Skeletal muscle tissue (tissue), 4 donors: ENCODE data around the gene CCNQ. TPM values are rescaled to one million over a fixed set of nuclear protein-coding genes. Genes with fewer than 3 reads are reported as not detected.

Source experiments
- H3K27ac ChIP-seq: one replicate; pipeline ENCODE4 v1.7.0; 2013; ENCODE audit warnings: mild to moderate bottlenecking, low read depth, low read length, inconsistent platforms
- H3K27me3 ChIP-seq, 3 donors: one replicate each; pipeline ENCODE4 v1.7.0; 2013; ENCODE audit warnings: low read length in 3 of 3; ENCODE audit not compliant: control insufficient read depth in 3 of 3, insufficient read depth in 3 of 3
- H3K36me3 ChIP-seq, 3 donors: one replicate each; pipeline ENCODE4 v1.7.0; 2013; ENCODE audit warnings: low read length in 3 of 3; ENCODE audit not compliant: control insufficient read depth in 3 of 3, insufficient read depth in 3 of 3
- H3K4me1 ChIP-seq, 3 donors: one replicate each; pipeline ENCODE4 v1.7.0; 2013; ENCODE audit warnings: low read length in 3 of 3, mild to moderate bottlenecking in 3 of 3; ENCODE audit not compliant: control insufficient read depth in 3 of 3, insufficient read depth in 3 of 3
- H3K4me3 ChIP-seq, 3 donors: one replicate each; pipeline ENCODE4 v1.7.0; 2013; ENCODE audit warnings: low read length in 3 of 3
- H3K9ac ChIP-seq, 3 donors: one replicate each; pipeline ENCODE4 v1.7.0; 2013; ENCODE audit warnings: low read length in 3 of 3, mild to moderate bottlenecking in 3 of 3, moderate library complexity in 2 of 3, low read depth in 1 of 3
- H3K9me3 ChIP-seq, 3 donors: one replicate each; pipeline ENCODE4 v1.7.0; 2013; ENCODE audit warnings: low read length in 3 of 3; ENCODE audit not compliant: control insufficient read depth in 3 of 3
- total RNA-seq: library from RNA; depleted of rRNA; stranded (reverse); fragments of >200 nt; gene quantifications from one replicate; pipeline ENCODE4 v1.2.3, GENCODE V29; 2014
- donor health status: Osteomylitis.

The CCNQ gene
- total RNA-seq, 1 donor from 2014 or later: 13.0 TPM

DNA sequence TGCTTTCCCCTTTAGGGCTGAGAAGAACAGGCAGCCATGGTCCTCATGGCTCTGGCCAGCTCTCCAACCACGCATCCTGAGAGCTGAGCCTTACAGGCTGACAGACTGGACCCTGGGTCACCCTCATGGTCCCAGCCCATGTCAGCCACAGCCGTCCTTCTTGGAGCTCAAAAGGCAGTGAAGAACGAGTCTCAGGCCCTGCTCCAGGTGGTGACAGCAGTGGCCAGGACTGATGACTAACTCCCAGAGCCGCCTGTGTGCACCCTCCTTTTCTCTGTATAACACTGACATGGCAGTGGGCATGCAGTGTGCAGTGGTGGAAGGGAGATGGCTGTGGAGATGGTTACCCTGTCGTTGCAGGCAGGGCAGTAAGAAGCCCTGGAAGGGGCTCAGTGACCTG, 37.8 kb upstream of the CCNQ start:
- H3K27me3 ChIP-seq: peaks cover 5 to 18% (median 10%) of the 10 kb centered on the region in 3 donors
- no peak overlapping the region for H3K4me3 ChIP-seq
- no peak overlapping the region for H3K27ac ChIP-seq
- no peaks in the 10 kb centered on the region for H3K4me1 ChIP-seq
- no peaks in the 10 kb centered on the region for H3K9me3 ChIP-seq
- no peaks in the 10 kb centered on the region for H3K36me3 ChIP-seq
- no peak overlapping the region for H3K9ac ChIP-seq

DNA sequence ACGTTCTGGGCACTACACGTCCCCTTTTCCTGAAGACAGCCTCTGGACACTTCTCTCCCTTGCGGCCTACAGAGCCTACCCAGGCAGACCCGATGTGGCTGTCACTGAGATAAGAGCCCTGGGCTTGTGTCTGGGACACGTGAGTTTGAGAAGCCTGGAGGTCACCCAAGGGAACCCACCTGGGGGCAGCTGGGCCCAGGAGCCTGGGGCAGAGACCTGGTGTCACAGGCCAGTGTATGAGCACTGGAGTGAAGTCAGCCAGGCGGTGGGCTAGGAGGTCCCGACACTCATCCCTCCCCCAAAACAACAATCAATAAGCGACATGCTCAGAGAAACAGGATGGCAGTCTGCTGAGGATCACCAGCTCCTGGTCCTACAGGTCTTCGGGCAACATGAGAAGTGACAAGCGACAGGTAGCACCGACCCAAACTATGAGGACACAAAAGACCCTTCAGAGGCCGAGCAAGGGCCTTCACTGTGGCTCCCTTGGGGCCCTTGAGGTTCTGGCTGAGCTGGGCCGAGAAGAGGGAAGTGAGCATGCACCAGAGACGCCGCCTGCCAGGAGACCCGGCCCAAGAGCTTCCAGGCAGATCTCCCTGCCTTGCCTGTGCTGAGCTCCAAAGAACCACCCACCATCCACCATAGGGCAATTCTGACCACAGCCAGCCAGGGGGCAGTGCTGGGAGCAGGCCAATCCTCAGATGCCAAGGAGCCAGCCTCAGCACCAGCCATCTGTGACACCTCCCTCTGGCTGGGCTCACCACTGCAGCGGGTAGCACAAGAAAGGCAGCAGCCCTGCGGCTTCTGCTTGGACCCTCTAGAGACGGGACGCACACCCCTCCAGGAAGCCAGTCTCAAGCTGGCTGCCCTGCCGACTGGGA, 37.1 kb upstream of the CCNQ start:
- no peak overlapping the region for H3K27ac ChIP-seq

DNA sequence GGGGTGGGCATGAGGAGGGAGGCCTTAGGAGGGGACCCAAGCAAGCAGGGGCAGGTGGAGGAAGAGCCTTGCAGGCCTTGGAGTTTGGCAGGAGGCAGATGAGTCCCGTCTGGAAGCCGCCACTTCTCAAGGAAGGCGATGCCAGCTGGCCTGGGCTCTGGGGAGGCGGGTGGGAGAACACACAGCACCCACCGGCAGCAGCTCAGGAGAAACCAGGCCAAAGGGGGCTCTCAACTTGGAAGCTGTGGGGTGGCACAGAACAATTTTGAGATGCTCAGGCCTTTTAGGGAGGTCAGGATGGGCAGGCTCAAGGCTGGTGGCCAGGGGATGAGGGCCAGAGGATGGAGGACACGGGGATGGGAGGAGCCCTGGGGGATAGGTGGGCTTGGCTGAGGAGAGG, 36.4 kb upstream of the CCNQ start:
- no peaks in the 10 kb centered on the region for H3K9me3 ChIP-seq
- no peaks in the 10 kb centered on the region for H3K36me3 ChIP-seq
- no peaks in the 10 kb centered on the region for H3K4me1 ChIP-seq
- H3K4me3 ChIP-seq: no peak overlapping the region
- H3K27ac ChIP-seq: no peak overlapping the region
- no peak overlapping the region for H3K9ac ChIP-seq
- peaks cover 0 to 5% (median 0%) of the 10 kb centered on the region in 3 donors for H3K27me3 ChIP-seq

More for the DNA sequence above, 37.1 kb upstream of the CCNQ start:
- Histone ChIP-seq H3K9ac (no peak overlapping the region), H3K4me1 (no peaks in the 10 kb centered on the region), H3K36me3 (no peaks in the 10 kb centered on the region), H3K9me3 (no peaks in the 10 kb centered on the region), H3K4me3 (no peak overlapping the region), H3K27me3 (peaks cover 0 to 11% (median 3%) of the 10 kb centered on the region in 3 donors)

DNA sequence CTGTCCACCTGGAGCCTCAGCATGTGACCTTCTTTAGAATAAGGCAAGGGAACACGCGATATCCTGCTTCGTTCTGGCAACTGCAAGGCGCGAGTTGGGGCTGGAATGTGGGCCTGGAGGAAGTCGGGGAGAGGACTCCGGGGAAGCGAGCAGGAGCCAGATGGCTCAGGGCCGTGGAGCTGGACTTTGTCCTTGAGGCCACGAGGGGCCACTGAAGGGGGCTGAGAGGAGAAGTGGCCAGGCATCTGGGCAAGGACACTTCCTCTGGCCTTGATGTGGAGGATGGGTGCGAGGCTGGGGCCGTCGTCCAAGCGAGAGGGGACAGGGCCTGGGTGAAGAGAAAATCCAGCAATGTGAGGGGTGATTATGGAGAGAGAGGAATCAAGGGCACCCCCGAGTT, 35.9 kb upstream of the CCNQ start:
- no peaks in the 10 kb centered on the region for H3K36me3 ChIP-seq
- H3K9me3 ChIP-seq: no peaks in the 10 kb centered on the region
- no peak overlapping the region for H3K9ac ChIP-seq
- no peaks in the 10 kb centered on the region for H3K4me1 ChIP-seq
- H3K27ac ChIP-seq: no peak overlapping the region
- H3K4me3 ChIP-seq: no peak overlapping the region
- H3K27me3 ChIP-seq: peaks cover 0 to 2% (median 0%) of the 10 kb centered on the region in 3 donors

DNA sequence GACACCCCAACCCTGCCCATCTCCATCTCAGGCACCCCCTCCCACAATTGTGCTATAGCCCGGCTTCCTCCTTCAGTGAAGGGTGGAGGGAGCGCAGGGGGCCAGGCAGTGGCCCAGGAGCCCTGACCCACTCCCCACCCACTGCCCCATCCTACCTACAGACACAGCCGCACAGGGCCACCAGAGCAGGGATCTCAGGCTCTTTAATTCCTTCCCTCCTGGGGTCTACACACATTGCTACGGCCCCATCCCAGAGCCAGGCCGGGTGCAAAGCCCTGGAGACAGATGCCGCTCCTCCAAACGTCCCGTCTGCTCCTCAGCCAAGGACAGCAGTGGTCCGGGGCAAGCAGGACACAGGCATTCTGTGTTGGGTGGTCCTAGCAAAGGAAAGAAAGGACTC, 35.3 kb upstream of the CCNQ start:
- Histone ChIP-seq H3K9ac (no peak overlapping the region), H3K4me1 (no peaks in the 10 kb centered on the region), H3K36me3 (no peaks in the 10 kb centered on the region), H3K4me3 (no peak overlapping the region), H3K27me3 (peaks cover 0 to 2% (median 0%) of the 10 kb centered on the region in 3 donors), H3K27ac (no peak overlapping the region), H3K9me3 (no peaks in the 10 kb centered on the region)

DNA sequence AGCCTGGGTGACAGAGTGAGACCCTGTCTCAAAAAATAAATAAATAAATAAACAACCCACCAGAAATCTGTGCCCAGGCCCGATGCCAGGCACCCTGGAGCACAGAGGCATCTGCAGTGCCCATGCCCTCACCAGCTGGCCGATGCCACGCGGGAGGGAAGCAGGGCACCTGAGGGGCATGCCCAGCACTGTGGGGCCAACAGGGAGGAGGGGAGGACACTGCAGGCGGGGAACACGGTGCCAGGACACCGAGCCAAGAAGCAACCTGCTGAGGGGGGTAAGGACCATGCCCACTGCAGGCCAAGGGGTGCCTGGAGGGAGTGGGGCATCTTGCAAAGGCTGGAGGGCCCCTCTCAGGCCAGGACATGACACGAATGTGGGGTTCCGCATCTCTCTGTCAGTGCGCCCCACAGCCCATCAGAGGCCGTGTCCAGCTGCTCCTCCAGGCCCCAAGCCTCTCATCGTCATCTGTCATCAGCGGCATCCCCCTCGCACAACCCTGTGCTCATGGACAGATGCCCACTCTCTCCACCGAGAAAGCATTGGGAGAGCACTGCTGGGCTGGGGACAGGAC, 34.8 kb upstream of the CCNQ start:
- Histone ChIP-seq H3K4me3 (no peak overlapping the region), H3K4me1 (no peaks in the 10 kb centered on the region), H3K9me3 (no peaks in the 10 kb centered on the region), H3K36me3 (no peaks in the 10 kb centered on the region), H3K27ac (no peak overlapping the region), H3K27me3 (peaks cover 0 to 5% (median 0%) of the 10 kb centered on the region in 3 donors), H3K9ac (no peak overlapping the region)

DNA sequence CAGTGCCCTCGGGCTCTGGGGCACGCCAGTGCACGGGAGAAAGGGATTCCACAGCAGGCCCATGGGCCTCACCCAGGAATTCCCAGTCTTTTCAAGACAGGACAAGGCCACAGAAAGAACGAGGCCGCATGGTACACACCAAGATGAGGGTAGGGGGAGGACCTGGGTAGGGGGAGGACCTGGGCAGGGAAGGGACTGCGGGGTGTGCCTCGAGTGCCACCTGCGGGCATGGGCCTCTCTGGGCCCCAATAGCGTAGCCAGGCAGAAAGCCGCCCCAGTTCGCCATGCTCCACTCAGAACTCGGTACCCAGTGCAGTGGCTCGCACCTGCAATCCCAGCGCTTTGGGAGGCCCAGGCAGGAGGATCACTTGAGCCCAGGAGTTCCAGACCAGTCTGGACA, 34.1 kb upstream of the CCNQ start:
- H3K9me3 ChIP-seq: no peaks in the 10 kb centered on the region
- H3K4me3 ChIP-seq: no peak overlapping the region
- H3K36me3 ChIP-seq: no peaks in the 10 kb centered on the region
- no peak overlapping the region for H3K27ac ChIP-seq
- H3K27me3 ChIP-seq: peaks cover 0 to 7% (median 0%) of the 10 kb centered on the region in 3 donors
- H3K9ac ChIP-seq: no peak overlapping the region
- H3K4me1 ChIP-seq: no peaks in the 10 kb centered on the region

DNA sequence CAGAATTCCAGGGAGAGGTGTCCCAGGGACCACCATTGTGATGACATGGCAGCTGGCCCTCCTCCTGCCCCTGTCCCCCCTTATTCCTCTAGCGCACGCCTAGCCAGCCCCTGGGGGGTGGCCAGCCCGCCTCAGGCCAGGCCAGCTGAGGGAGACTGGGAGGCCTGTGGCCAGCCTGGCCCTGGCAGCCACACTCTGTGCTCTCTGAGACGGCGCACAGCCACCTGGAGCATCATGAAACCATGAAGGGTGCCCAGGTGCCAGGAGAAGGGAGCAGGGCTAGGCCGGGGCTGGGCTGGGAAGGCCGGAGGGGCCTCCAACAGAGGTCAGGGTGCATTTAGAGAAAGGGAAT, 33.6 kb upstream of the CCNQ start:
- no peaks in the 10 kb centered on the region for H3K4me1 ChIP-seq
- no peaks in the 10 kb centered on the region for H3K36me3 ChIP-seq
- H3K4me3 ChIP-seq: no peak overlapping the region
- no peak overlapping the region for H3K9ac ChIP-seq
- peaks cover 0 to 7% (median 0%) of the 10 kb centered on the region in 3 donors for H3K27me3 ChIP-seq
- no peaks in the 10 kb centered on the region for H3K9me3 ChIP-seq
- H3K27ac ChIP-seq: no peak overlapping the region

- H3K9ac ChIP-seq: no peak overlapping the region
- H3K9me3 ChIP-seq: no peaks in the 10 kb centered on the region
- H3K4me1 ChIP-seq: no peaks in the 10 kb centered on the region
- no peak overlapping the region for H3K4me3 ChIP-seq
- H3K27ac ChIP-seq: no peak overlapping the region
- H3K36me3 ChIP-seq: no peaks in the 10 kb centered on the region
- peaks cover 0 to 7% (median 0%) of the 10 kb centered on the region in 3 donors for H3K27me3 ChIP-seq
Observed at GRCh38 chrX:153631907-153632594, 33.1 kb upstream of the CCNQ start.

- no peak overlapping the region for H3K27ac ChIP-seq
- no peaks in the 10 kb centered on the region for H3K9me3 ChIP-seq
- no peak overlapping the region for H3K9ac ChIP-seq
- no peaks in the 10 kb centered on the region for H3K36me3 ChIP-seq
- H3K4me1 ChIP-seq: no peaks in the 10 kb centered on the region
- no peak overlapping the region for H3K4me3 ChIP-seq
- H3K27me3 ChIP-seq: peaks cover 0 to 7% (median 0%) of the 10 kb centered on the region in 3 donors
Observed at GRCh38 chrX:153631346-153631745, 32.4 kb upstream of the CCNQ start.
